Measurements from ENCODE around the gene SLC2A14. TPM values are rescaled to one million over a fixed set of nuclear protein-coding genes. Genes with fewer than 3 reads are reported as not detected.
"Not testable (repeated sequence)": the region's sequence is repeated elsewhere in the genome, so short reads cannot be mapped to it uniquely, and the experiment has no call there.

The SLC2A14 gene
- total and polyA plus RNA-seq, 12 donors: 2.1 to 58.8 (median 7.0) TPM

- 63 to 85% (median 73%) methylated on average over 5 of the region's 5 CpGs for WGBS, 4 donors
- no peaks in the 10 kb centered on the region for H3K27me3 ChIP-seq
- no peak overlapping the region for H3K27ac ChIP-seq
- H3K9me3 ChIP-seq (replicated peaks in 1 of 3): no peaks in the 10 kb centered on the region
- TF ChIP-seq CTCF (IDR thresholded peaks at IDR 0.05): no peak
- no peak for TF ChIP-seq POLR2A (IDR thresholded peaks at IDR 0.05)
- no peak for DNase-seq
- H3K36me3 ChIP-seq (replicated peaks in 1 of 2): no peaks in the 10 kb centered on the region
- no peaks in the 10 kb centered on the region for H3K4me1 ChIP-seq (replicated peaks in 1 of 2)
- no peak overlapping the region for H3K4me3 ChIP-seq
- intact Hi-C loops (cut with DNase I): no loop called here
Observed at GRCh38 chr12:7844116-7844515, 28.6 kb downstream of the SLC2A14 start.

GRCh38 chr12:7843583-7843982 lies 29.1 kb downstream of the SLC2A14 start:
- H3K36me3 ChIP-seq (replicated peaks in 1 of 2); H3K4me1 ChIP-seq (replicated peaks in 1 of 2); H3K9me3 ChIP-seq (replicated peaks in 1 of 3); DNase-seq; H3K27ac ChIP-seq; H3K4me3 ChIP-seq; H3K27me3 ChIP-seq; intact Hi-C loops (cut with DNase I): not testable (repeated sequence)
- WGBS, 4 donors: 35 to 100% (median 45%) methylated on average over 1 to 3 of the region's 9 CpGs

- H3K27me3 ChIP-seq; H3K4me1 ChIP-seq (replicated peaks in 1 of 2); intact Hi-C loops (cut with DNase I); DNase-seq; H3K9me3 ChIP-seq (replicated peaks in 1 of 3); H3K4me3 ChIP-seq; H3K27ac ChIP-seq; H3K36me3 ChIP-seq (replicated peaks in 1 of 2): not testable (repeated sequence)
- WGBS, 4 donors: 29 to 60% (median 53%) methylated on average over 4 to 6 of the region's 8 CpGs
Observed at GRCh38 chr12:7843149-7843548, 29.6 kb downstream of the SLC2A14 start.

GRCh38 chr12:7842444-7842843 lies 30.3 kb downstream of the SLC2A14 start:
- H3K27ac ChIP-seq; H3K36me3 ChIP-seq (replicated peaks in 1 of 2); H3K9me3 ChIP-seq (replicated peaks in 1 of 3); H3K4me3 ChIP-seq; H3K4me1 ChIP-seq (replicated peaks in 1 of 2); DNase-seq; intact Hi-C loops (cut with DNase I); H3K27me3 ChIP-seq: not testable (repeated sequence)
- 93 to 97% (median 95%) methylated on average over 9 of the region's 9 CpGs for WGBS, 4 donors

- H3K27me3 ChIP-seq; DNase-seq; H3K4me1 ChIP-seq (replicated peaks in 1 of 2); H3K4me3 ChIP-seq; H3K9me3 ChIP-seq (replicated peaks in 1 of 3); H3K27ac ChIP-seq; H3K36me3 ChIP-seq (replicated peaks in 1 of 2); intact Hi-C loops (cut with DNase I): not testable (repeated sequence)
- WGBS, 4 donors: 76 to 85% (median 85%) methylated on average over 5 to 7 of the region's 7 CpGs
Observed at GRCh38 chr12:7839848-7840247, 32.9 kb downstream of the SLC2A14 start.

GRCh38 chr12:7839226-7839625 lies 33.5 kb downstream of the SLC2A14 start:
- H3K4me1 ChIP-seq (replicated peaks in 1 of 2); intact Hi-C loops (cut with DNase I); H3K27ac ChIP-seq; H3K27me3 ChIP-seq; H3K9me3 ChIP-seq (replicated peaks in 1 of 3); H3K4me3 ChIP-seq; H3K36me3 ChIP-seq (replicated peaks in 1 of 2): not testable (repeated sequence)
- WGBS, 4 donors: 9 to 26% (median 24%) methylated on average over 5 to 9 of the region's 10 CpGs
- peak; percentile 45 to 73 (median 58) for DNase-seq

GRCh38 chr12:7837366-7837765 lies 35.3 kb downstream of the SLC2A14 start:
- Histone ChIP-seq H3K4me1 (replicated peaks in 1 of 2) (no peaks in the 10 kb centered on the region), H3K9me3 (replicated peaks in 1 of 3) (no peaks in the 10 kb centered on the region), H3K36me3 (replicated peaks in 1 of 2) (no peaks in the 10 kb centered on the region), H3K4me3 (no peak overlapping the region), H3K27me3 (no peaks in the 10 kb centered on the region), H3K27ac (no peak overlapping the region)
- no peak for DNase-seq
- intact Hi-C loops (cut with DNase I): no loop called here
- TF ChIP-seq CTCF (IDR thresholded peaks at IDR 0.05) (no peak), POLR2A (IDR thresholded peaks at IDR 0.05) (no peak)
- 77 to 88% (median 83%) methylated on average over 4 to 6 of the region's 6 CpGs for WGBS, 4 donors

Measured in adrenal gland (tissue), 12 donors.